Endometrial microvascular endothelial cells (primary cell): ENCODE data around the gene RPTOR. TPM values are rescaled to one million over a fixed set of nuclear protein-coding genes. Genes with fewer than 3 reads are reported as not detected.
"Not testable (repeated sequence)": the region's sequence is repeated elsewhere in the genome, so short reads cannot be mapped to it uniquely, and the experiment has no call there.

Source experiments
- in situ Hi-C: cut with HindIII; loops from 2 replicates; pipeline ENCODE4 v1.10.0; 2017; ENCODE audit warnings: low sequenced_read_pairs, low pct_unique_long_range_greater_than_20kb; ENCODE audit errors: inconsistent ontology term
- total RNA-seq: library from RNA; depleted of rRNA; stranded (reverse); fragments of >200 nt; gene quantifications from one replicate; pipeline ENCODE4 v1.2.3, GENCODE V29; 2015; ENCODE audit errors: inconsistent ontology term

RPTOR gene
- total RNA-seq, 1 donor from 2014 or later = 28.2 TPM

DNA sequence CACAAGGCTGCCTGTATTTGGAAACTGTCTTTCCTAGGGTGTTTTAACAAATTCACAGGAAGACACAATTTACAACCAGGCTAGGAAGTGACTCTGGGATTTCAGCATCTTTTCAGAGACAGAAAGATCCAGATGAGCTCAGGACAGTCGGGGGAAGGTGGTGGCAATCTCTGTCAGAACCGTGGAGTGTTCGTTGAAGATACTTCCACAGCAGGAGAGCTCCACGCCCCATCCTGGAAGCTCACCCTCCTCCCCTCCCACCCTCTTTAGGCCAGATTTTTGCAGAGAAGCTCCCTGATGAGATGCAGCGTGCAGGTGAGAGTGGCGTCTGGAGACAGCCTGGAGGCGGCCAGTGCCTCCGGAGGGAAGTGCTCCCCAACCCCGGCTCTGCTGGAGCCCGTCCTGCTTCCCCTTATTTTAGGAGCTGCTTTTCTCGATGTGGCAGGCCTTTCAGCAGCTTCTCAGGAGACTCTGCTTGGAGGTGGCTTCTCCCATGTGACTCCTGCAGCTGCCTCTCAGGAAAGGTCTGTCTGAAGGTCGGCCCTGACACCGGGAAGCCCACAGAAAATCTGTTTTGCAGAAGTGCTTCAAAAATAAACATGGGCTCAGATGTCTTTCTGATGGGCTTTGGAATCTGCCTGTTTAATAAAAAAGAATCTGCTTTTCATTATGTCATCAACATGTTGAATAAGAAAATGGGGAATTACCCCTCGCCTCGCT lies 260.6 kb downstream of the RPTOR start:
- in situ Hi-C loops = no loop called here

DNA sequence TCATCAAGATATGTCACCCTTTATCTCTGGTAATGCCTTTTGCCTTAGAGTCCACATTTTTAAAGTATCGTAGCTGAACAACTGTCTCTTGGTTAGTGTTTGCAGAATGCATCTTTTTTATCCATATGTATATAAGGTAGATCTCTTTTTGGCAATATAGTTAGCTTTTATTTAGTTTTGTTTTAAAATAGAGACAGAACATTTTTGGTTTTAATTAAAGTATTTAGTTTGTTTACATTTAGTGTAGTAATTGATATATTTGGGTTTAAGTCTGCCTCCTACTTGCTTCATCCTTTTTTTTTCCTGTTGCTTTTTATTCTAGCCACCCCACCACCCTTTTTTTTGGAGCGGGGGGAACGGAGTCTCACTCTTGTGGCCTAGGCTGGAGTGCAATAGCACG lies 262.4 kb downstream of the RPTOR start:
- in situ Hi-C loops = no loop called here

DNA sequence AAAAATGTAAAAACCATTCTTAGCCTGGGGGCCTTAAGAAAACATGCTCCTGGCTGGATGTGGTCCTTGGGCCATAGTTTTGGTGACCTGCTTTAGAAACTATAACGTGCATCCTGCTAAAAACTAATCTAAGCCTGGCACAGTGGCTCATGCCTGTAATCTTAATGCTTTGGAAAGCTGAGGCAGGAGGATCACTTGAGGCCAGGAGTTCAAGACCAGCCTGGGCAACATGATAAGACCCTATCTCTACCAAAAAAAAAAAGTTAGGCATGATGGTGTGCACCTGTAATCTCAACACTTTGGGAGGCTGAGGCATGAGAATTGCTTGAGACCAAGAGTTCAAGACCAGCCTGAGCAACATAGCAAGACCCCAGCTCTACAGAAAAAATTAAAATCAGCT lies 263.2 kb downstream of the RPTOR start:
- in situ Hi-C loops = no loop called here

DNA sequence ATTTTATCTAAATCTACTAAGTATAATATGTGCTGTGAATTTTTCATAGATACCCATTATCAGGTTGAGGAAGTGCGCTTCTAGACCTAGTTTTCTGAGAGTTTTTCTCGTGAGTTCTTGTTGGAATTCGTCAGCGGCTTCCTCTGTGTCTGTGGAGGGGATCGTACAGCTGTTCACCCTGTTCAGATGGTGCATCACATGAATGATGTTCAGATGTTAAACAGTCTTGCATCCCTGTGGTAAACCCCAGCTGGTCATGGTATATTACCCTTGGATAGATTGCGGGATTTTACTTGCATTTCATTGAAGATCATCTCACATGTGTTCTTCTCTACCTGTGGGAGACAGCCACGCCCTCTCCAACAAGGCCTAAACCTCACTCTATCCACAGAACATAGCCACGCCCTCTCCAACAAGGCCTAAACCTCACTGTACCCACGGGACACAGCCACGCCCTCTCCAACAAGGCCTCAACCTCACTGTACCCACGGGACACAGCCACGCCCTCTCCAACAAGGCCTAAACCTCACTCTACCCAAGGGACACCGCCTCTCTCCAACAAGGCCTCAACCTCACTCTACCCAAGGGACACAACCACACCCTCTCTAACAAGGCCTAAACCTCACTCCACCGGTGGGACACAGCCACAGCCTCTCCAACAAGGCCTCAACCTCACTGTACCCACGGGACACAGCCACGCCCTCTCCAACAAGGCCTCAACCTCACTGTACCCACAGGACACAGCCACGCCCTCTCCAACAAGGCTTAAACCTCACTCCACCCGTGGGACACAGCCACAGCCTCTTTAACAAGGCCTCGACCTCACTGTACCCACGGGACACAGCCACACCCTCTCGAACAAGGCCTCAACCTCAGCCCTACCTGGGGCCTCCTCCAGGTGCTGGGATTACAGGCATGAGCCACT lies 266.8 kb downstream of the RPTOR start:
- in situ Hi-C loops = no loop called here

DNA sequence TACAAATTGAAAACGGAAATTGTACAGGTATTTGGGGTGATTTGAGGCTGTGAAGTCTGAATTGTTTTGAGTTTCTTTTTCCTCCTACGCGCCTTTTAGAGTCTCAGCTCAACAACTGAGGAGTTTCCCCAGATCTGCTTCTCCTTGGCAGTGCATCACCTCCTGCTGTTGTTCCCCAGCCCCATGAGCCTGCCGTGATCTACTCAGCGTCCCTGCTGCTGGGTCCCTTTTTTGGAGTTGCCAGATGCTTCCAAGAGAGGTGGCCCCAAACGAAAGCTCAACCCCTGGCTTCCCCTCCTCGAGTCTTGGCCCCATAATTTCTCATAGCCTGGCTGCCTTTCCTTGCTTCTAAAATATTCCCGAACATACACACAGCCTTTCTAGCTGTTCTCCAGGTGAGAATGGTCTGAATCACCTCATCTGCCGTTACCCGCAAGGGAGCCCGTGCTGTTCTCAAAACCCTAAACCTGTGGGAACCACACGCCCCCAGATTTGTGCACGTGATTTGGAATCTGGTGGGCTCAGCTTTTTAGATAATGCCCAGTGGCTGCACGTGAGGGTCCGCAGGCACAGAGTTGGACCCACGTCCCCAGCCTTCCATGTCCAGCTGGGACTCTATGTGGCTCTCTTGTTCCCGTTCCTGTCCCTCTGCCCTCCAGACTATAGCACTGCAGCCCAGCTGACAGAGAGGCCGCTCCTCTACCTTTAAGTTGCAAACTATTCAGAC lies 267.9 kb downstream of the RPTOR start:
- in situ Hi-C loops = no loop called here

DNA sequence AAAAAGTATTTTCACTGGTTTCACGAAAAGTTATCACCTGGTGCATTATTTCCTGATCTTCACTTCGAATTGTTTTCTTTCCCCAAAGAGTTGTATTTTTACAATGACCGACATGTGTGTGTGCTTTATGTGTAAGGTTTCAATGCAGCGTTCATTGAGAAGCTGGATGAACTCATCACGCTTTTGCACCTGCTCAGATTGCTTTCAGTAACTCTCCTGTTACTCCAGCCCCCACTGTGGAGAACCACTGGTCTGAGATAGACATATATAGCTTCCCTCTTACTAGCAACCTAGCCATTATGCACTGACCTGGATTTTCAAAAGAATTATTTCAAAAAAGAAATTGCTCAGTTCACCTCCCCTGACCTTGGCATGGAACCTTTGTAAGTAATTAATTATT lies 268.7 kb downstream of the RPTOR start:
- in situ Hi-C loops = no loop called here

DNA sequence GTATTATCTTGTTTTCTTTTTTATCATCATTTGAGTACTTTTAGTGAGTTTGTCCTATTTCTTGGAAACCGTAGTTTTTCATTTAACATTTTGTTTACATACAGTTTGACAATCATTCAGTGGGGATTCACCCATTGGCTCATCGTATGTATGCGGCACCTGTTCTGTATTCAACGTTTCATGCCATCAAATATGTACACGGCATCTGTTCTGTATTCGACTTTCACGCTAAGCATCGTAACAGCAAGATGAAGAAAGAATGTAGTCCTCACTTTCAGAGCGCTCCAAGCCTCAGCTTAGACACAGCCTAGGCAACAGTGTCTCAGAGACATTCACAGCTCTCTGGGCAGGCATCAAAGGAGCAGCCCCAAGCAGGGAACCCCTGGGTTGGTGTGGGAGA lies 269.9 kb downstream of the RPTOR start:
- in situ Hi-C loops = no loop called here

DNA sequence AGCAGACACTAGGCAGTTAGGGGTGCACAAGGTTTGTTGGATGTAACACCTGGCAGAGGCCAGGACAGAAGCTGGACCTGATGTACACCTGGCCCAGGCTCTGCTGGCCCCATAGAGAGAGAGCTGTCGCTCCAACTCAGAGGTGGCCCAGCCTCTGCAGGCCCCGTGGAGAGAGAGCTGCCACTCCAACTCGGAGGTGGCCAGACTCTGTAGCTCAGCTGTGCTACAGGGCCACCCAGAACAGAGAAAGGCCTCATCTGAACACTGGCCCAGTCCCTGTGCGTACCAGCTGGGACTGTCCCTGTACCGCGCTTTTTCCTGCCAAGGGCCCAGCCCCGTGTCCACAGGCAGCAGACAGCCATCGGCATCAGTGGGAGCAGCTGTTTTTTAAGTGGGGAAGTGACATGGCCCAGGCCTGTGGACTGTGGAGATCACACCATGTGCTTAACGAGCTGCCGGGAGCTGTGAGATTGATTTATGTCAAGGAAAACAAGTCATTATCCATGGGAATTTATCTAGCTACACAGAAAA lies 270.6 kb downstream of the RPTOR start:
- in situ Hi-C loops = no loop called here

DNA sequence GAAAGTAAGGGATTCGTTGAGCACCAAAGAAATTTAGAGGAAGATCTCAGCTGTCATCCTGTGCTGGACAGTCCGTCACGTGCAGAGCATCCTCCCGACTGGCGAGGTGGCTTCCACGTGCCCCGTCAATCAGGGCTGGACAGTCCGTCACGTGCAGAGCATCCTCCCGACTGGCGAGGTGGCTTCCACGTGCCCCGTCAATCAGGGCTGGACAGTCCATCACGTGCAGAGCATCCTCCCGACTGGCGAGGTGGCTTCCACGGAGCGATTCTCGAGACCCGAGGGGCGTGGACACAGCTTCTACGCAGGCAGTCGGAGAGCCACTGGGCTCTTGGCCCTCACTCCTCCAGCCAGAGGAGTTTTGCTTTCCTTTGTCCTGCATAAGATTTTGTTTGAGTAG lies 271.1 kb downstream of the RPTOR start:
- in situ Hi-C loops = not testable (repeated sequence)

DNA sequence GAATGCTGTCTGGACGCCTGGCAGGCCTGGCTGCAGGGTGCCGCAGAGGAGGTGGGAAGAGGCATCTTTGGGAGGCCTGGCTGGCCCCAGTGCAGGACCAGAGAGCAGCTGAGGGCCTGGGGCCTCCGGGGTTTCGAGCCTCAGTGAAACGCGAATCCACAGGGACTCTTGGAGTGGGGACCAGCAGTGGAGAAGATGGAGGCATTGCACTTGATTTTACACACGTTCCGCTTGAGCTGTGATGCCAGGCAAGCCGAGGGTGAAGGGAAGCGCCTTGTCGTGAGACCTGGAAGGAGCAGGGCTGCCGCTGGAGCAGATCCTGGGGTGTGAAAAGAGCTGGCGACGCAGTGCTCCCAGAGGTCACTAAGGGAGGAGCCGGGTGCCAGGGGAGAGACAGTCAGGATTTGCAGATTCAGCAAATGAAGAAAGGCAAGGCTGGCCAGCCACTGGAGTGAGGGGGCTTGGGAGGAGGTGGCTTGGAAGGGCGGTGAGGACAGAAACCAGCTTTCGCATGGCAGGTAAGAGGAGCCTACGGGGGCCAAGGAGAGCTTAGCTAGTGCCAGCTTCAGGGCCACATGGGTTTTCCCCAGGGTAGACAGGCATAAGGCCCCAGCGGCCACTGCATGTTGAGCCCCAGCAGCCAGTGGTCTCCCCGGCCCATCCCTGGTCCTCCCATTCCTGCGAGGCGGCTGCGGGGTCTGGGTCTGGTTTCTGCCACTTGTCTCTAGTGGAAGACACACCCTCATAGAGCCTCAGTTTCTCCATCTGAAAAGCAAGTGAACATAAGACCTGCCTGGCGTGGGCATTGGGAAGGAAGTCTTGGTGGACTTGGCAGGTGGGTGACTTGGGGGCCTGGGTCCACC lies 271.8 kb downstream of the RPTOR start:
- in situ Hi-C loops = no loop called here

DNA sequence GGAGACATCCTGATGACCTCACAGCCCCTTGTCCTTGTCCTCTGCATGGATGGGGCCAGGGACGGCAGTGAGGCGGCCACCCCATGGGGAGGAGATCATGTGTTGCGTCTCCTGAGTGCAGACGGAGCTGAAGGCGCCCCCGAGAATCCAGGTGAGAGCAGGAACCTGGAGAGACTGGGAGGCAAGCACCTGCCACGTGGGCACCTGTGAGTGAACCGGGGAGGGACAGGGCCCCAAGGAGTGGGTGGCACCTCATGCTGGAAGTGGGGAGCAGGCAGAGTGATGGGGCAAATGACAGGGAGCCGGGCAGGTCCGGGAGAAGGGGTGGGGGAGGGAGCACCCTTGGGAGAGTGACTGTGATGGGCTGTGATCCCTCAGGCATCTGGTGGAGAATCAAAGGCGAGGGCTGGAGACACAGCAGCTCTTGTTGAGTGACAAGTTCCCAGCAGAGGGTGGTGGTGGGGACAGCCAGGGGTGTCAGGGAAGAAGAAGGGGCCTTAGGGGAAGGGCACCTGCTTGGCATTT lies 272.7 kb downstream of the RPTOR start:
- in situ Hi-C loops = no loop called here

DNA sequence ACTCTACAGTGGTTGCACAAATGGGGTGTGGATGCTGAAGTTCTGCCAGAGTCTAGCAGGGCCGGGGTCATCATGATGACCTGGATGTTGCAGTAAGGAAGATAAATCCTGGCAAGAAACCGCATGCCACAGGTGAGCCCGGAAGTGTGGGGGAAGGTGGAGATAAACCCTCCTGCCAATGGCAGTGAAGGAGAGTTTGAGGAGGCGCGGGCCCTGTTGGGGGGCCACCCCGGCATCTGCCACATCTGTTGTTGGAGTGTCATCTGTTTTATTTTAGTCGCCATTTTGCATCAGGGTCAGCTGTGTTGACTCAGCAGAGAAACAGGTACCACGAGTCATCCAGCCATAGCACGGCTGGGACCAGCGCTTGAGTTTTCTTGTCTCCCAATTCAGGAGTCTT lies 273.2 kb downstream of the RPTOR start:
- in situ Hi-C loops = no loop called here

DNA sequence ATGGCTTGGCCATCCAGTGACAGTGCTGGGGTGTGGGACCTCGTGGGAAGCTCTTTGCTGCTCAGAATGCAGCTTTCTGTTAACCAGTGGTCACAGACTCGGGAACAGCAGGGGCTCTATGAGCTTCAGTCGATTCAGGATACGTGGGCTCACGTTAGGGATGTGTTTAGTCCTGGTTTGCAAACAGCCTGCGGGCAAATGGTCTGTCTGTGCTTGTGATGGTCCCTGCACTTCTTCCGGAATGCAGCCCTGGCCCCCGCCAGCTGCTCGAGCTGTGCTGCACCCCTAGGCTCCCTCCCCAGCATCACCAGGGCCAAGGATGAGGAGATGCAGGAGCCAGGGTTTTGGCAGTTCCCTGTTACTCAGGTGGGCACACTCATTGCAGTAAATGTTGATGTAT lies 274.2 kb downstream of the RPTOR start:
- in situ Hi-C loops = no loop called here

DNA sequence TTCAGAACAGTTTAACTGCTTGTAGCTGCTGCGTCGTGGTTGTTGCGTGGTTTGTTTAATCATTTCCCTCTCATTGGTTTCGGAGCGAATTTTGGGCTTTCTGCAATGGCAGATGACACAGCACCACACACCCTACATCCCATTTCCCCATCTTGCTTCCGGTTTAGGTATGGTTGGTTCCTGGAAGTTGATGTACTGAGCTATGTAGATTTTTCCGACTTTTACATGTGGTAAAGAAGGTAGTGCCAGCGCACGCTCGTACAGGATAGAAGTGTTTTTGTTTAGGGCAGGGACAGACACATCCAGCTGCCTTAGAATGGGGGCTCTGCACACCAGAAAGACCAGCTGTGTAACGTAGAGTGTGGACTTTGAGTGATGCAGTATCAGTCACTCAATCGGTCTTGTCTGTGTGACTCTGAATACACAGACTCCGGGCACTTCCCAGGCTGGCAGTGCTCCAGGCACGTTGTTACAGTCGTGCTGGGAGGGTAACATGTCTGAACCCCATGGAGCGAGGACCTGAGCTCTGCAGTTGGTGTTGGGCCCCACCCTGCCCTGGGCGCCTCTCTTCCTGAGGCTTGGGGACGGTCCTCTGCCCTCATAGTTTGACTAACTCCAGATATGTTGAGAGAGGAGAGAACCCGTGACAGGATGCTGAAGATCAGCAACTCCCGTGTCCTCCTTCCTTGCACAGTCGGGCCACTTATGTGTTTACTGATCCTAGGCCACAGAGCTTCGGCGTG lies 275.0 kb downstream of the RPTOR start:
- in situ Hi-C loops = no loop called here

DNA sequence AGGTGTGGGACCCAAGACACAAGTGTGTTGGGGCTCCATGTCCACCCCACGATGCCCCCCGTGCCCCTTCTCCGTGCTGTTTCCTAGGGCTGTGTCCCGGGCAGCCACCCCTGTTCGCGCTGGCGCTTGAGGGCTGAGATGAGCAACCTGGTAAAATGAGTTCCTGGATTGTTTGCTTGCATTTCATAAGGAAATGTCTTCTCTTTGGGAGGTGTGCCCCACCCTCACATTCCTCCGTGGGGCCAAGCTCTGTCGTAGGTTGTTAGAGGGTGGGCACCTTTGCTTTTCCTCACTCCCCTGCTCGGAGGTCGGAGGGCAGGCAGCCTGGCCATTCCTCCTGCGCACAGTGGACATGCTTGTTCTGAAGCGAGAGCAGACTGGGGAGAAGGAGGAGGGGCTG lies 275.7 kb downstream of the RPTOR start:
- in situ Hi-C loops = no loop called here

DNA sequence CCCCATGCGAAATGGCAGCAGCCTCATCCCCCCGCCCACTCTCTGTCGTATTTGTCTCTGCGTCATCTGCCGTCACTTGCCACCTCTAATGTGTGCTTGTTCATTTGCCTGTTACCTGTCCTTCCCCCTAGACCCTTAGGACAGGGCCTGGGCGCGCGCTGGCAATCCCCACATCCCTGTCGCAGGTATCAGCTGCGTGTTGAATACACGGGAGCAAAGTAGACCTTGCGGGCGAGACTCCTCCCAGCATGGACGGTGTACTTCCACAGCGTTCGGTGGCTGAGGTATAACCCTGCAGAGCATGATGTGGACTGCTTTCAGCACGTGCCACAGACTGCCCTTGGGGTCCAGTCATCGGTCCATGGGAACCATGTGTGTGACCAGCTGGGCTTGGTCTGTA lies 276.9 kb downstream of the RPTOR start:
- in situ Hi-C loops = no loop called here

DNA sequence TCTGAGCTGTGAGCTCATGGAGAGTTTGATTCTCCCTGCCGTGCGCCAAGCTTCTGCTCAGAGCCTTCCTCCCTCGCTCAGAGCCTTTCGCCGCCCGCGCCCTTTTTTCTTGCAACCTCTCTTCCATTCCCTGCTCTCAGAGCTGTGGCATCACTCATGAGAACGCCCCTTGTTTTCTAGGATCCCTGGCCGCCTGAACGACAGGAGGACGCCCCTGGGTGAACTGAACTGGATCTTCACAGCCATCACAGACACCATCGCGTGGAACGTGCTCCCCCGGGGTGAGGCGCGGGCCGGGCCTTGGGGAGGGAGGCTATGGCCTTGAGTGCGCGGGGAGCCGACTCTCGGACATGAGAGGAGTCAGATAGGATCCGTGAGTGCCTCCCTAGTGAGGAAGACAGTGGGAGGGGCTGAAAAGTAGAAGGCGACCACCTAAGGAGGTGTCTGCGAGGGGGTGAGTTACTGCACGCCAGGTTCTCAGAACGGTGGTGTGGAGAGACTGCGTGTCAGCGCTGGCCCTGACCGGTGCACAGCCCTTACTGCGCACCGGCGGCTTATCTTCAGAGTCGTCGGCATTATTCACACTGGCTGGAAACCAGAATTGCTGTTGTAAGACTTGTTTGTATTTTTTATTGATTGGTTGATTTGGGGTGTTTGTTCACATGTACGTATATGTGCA lies 277.5 kb downstream of the RPTOR start:
- in situ Hi-C loops = no loop called here
